Endometrium (tissue), 2 donors: ENCODE data around the gene METTL24.

Experiments used
- FAIRE-seq: peaks from 2 replicates; lab custom pipeline; 2012; peaks lifted over from hg19 to GRCh38; lab: Jason Lieb, UNC
- donor health status: control.
- donor health status: control.

The METTL24 gene

DNA sequence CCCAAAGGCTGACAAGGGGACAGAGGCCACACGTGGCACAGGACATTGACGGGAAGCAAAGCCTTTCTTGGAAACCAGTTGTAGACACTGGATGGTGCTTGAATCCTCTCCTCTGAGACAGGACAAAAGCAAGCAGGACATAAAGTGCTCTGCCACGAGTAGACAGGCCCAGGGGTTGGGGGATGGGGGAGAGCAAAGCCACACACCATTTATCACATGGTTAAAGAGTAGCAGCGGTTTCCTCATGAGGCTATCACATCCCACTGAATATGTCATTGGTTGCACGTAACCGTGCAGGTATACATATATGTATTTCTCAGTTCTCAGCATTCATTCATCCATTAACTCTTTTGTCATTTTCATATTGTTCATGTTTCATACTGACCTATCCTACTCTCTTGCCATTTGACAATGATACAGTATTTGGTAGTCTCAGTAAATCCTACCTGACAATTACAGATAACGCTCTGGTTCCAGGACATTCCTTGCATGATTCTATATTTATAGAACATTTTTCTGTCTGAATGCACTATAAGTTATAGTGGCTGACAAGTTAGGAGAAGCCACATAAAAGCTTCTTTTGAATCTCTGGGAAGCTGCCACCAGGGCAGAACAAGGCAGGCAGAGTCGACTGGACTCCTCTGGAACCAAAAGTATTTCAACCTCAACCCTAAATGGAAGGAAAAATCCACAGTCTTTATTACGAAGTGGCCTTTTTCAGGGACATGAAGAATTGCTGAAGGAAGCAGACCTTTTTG lies 23.5 kb downstream of the METTL24 start:
- no peak for FAIRE-seq

DNA sequence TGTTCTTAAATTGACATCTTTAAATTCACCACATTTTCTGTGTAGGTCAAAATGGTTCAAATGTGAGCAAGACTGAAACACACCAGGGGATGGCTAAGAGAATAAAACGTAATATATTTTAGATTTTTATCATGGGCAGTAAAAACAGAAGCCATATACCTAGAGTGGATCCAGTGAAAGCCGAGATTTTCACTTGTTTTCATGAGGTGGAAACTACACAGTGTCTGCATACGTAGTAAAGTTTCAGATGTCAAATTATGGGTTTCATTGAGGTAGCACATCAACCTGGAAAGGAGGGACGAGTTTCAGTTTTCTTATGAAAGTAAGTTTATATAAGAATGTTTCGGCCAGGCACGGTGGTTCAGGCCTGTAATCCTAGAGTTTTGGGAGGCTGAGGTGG lies 25.9 kb downstream of the METTL24 start:
- no peak for FAIRE-seq

DNA sequence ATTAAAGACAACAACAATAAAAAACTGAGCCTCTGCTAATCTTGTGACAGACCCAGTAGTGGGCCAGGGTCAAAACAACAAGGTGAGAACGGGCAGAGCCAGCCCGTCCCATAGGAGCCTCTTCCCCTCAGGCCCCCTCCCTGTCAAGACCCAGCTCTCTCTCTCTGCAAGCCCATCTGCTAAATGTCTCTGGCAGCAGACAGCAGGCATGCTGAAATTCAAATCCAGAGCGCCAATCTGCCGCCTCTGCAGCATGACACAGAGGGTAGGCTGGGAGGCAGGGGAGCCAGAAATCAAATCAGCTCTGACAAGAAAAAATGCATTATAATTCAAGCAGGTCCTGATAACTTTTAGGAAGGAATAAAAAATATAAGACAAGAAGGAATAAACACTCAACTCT lies 26.3 kb downstream of the METTL24 start:
- FAIRE-seq, result no peak

DNA sequence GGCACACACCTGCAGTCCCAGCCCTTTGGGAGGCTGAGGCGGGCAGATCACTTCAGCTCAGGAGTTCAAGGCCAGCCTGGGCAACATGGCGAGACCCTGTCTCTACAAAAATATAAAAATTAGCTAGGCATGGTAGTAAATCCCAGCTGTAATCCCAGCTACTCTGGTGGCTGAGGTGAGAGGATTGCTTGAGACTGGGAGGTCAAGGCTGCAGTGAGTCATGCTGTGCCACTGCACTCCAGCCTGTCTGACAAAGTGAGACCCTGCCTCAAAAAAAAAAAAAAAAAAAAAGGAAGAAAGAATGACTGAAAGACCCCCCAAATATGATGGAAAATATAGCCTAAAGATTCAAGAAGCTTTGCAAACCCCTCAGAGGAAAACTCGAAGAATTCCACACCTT lies 26.8 kb downstream of the METTL24 start:
- no peak for FAIRE-seq

DNA sequence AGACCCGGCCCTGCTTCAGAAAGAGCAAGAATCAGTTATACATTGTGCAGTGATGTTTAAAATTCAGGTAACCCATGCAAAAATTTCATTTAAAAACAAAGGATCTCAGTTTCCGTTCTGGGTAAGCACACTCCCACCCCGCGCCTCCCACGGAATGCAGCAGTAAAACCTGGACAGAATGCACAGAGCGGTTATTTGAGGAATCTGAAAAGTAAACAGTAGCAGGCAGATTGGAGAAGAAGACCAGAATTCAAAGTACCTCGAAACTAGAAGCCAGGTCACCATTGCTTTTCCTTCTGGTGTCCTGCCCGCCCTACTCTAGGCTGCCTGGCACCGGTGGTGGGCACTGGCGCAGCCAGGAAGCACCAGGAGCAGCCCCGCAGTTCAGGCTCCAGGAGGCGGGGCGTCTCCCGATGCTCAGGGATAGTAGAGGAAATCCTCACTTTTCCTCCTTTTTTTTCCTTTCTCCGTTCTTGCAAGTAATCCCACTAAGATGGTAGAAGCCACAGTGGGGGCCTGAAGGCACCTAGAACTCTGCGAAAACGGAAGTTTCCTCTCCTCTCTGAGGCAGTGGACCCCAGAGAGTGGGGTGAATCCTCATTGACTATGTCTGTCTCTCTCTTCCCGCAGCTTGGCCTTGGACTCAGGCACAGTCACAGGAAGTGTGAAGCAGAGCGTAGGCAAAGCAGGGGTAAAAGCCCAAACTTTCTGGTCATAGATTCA lies 28.3 kb downstream of the METTL24 start:
- peak; percentile 43 for FAIRE-seq

DNA sequence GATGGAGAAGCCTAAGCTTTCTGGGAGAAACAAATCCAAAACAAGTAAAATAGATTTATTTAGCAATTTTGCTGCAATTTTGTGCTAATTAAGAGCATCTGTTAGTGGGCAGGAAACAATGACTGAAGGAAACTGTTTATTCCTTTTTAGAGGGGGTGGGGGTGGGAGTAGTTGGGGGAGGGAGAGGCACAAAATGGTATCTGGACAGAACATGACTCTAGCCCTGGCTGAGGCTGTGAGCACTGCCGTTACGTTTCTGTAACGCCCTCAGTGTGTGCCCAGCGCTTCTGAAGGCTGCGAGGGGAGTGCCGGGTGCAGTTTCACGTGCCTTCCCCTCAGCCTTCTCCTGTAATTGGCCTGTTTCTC lies 28.8 kb downstream of the METTL24 start:
- FAIRE-seq, result no peak

DNA sequence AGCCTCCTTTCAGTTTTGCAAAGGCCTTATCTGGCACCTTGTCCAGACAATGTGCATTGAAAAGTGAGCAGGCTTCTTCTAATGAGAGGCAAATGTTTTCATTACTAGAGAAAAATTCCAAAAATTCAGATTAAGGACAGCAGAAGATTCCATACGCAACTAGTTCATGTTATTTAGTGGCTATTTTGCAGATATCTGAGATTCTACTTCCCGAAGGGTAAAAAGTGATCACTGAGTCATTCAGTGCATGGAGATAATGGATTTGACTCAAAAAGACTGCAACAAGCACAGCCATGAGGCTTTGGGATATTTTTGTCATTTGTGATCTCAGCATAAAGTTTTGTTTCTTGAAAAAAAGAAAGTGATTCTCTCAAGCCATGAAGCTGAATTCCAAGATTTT lies 29.9 kb downstream of the METTL24 start:
- no peak for FAIRE-seq

DNA sequence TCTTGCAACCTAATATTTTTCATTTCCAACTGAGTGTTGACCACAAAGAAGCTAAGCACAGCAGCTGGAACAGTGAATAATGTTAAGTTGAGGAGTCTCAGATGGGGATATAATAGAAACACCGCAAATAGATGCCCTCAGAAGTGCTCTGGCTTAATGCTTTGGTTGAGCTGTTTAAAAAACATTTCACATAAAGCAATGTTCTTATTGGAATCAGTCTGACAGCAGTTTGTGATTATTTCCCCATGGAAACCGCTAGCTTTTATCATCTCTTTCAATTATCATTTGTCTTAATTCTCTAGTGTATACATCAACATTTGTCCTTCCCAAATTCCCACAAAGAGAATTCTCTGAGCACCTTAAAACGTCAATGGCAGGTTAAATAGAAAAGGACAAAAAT lies 30.8 kb downstream of the METTL24 start:
- FAIRE-seq, result no peak

DNA sequence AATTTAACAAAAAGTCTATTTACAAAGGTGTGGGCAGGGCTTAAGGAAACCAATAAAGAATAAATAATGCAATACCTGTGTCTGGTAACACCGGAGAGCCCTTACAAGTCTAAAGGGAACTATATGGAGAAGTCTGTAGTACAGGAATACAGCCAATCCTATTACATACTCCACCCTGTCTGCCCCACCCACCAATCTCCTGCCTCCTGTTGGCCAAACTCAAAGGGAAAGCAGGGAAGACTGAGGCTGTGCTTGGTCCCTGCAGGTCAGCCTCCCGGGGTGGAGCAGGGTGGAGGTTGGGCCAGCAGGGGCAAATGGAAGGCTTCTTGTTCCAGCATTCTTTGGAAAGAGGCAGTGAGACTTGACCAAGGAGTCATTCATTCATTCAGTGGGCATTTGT lies 31.5 kb downstream of the METTL24 start:
- no peak for FAIRE-seq

DNA sequence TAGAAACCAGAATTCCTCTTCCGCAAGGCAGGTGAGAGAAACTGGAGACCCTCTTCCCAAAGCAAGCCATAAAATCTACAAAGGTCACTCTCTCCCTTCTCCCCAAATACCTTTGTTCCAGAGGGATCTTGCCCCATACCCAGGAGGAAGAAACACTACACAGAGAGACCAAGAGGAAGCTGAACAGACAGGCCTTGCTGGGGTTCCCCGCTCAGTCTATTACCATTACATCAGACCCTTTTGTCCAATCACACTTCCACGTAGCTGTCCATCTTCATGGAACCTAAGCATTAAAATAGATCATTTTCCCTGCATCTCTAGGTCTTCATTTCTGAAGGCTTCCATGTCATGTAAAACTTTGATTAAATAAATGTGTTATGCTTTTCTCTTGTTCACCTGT lies 32.1 kb downstream of the METTL24 start:
- no peak for FAIRE-seq

DNA sequence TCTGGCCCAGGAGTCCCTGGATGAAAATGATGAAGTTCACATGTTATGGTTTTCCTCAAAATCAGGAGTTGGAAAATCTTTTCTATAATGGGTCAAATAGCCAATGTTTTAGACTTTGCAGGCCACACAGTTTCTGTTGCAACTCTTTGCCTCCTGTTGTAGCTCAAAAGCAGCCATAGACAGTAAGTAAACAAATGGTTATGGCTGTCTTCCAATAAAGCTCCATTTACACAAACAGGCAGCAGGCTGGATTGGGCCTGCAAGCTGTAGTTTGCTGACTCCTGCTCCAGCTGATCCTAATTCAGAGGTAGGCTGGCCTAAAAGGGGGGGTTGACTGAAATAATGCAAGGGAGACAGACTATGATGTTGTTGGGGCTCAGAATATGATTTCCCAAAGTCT lies 33.0 kb downstream of the METTL24 start:
- FAIRE-seq, result peak; percentile 95

DNA sequence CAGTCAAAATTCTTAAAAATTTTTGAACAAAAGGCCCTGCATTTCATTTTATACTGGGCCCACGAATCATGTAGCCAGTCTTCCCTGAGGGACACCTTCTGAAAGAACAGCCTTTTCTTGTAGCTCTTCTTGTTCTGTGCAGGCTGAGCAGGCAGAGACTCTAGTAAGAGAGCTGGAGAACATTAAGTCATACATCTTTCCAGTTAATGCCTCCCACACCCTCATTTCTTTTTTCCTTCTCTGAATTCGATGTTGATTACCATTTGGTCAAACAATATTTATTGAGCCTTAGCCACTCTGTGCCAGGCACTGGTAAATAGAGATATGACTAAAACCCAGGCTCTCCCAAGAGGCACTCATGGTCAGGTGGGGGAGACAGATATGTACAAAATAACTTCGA lies 33.6 kb downstream of the METTL24 start:
- no peak for FAIRE-seq

DNA sequence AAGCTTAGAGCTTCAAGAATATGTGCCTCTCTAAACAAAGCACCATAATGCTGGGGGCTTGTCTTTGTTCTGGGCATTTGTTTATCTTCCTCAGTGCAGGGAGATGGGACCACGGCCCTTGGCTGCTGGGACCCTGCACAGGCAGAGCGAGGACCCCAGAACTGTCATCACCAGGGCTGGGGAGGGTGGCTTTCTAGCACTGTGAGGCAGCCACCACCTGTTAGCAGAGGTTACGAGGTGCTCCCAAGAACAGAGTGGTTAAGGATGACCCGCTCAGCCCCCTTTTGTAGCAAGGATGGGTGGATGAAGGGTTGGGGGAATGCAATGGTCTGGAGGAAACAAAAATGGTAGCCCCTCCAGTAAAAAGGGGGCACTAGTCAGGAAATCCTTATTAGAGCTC lies 34.9 kb downstream of the METTL24 start:
- no peak for FAIRE-seq

DNA sequence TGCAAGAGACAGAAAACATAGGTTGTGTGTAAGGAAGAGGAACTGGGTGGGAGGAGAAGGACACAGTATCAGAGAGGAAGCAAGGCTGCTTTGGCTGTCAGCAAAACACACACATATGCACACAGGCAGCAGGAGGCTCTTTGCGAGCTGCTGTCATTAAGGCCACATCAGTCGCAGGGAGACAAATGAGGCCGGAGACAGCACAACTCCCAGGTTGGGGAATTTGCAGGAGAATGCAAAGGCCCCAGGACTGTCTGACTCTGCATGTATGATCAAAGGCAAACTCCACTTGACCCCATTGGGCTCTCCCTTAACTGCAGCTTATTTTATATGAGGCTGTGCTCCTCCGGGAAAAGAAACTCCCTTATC lies 35.3 kb downstream of the METTL24 start:
- FAIRE-seq, result no peak

DNA sequence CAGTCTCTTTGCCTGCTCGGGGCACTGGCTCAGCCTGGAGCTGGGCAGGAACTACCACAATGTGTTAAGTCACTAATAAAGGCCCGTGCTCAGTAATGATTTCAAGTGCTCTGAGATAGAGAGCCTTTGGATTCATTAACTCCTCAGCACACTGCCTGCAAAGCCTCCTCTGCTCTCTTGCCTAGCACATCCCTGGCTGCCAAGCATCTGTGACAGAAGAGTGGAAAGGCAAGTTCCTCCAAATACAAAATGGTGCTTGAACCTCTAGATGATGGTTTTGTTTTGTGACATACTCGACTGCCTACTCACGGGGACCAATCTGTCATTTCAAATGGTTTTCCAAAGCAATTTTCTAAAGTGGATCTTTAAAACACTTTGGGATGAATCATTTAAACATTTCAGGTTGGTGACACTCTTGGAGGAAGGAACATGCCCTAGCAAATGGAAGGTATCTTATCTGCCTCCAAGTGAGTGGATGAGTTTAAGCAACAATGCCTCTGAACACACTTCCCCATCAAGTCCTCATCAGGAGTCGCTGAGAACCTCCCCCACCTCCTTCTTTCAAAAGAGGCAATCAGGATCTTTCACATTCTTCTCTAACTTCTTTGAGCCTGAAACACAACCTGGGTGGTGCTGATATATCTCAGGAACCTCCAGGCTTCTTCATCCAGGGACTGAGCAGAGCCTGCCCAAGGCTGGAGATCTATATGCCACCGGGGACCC lies 35.8 kb downstream of the METTL24 start:
- no peak for FAIRE-seq

DNA sequence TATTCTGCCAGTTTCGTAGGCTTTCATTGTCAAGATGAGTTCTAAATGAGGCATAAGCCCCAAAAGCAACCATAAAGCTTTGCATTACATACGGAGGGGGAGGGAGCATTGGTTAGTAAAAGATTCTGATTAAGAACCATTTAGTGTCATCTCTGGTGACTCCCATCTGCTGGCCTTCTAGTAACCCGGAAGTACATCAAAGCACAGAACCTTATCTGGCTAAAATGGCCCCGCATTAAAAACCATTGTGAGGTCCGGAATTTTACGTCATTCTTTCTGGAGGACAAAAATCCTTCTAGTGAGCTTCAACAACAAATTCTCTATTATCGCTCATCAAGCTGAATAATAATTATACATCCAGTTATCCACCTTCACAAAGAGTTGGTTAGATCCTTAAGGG lies 37.8 kb downstream of the METTL24 start:
- FAIRE-seq, result no peak

DNA sequence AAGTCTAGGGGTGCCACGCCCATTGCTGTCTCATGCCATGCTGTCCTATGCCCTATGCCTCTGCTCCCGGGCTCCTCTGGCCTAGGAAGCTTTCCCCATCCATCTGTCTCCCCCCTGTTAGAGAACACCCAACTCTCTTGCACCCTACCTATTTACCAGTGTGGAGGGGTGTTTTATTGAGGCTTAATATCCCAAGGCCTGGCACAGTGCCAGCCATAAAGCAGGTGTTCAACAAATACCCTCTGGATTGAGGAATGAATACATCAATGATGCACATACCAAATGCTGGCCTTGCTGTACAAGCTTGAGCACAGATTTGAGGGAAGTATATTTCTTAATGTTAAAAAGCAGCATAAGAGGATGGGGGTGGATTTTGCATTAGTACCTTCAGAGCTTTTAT lies 38.3 kb downstream of the METTL24 start:
- no peak for FAIRE-seq

DNA sequence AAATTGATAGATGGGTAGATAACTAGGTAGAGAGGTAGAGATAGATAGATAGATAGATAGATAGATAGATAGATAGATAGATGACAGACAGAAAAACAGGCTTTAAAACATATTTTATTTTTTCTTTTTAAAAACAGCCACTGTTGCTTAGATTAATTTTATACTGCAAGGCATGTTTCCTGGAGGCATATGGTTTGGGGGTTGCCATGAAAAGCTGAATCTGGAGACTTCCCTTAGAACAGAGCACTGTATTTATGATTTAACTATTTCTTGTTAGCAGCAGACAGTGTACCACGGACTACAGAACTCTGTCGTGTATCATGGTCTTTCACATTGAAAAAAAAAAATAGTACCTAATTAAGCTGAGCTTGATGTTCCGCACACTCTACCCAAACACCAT lies 38.8 kb downstream of the METTL24 start:
- FAIRE-seq, result no peak

DNA sequence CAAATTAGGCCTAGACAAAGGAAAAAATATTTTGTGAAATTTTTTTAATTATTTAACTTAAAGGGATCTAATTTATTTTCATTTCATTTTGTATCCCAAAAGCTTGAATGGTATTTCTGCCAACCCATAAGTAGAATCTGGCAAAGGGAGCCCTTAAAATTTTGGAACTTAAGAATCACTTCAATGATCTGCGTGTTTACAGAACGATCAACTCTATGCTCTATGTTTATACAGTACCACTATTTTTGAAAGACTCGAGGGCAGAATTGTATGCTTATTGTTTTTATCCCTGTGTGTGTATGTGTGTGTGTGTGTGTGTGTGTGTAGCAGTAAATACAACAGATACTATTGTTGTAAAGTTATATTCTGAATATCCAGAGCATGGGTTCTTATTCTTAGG lies 39.2 kb downstream of the METTL24 start:
- FAIRE-seq, result no peak

DNA sequence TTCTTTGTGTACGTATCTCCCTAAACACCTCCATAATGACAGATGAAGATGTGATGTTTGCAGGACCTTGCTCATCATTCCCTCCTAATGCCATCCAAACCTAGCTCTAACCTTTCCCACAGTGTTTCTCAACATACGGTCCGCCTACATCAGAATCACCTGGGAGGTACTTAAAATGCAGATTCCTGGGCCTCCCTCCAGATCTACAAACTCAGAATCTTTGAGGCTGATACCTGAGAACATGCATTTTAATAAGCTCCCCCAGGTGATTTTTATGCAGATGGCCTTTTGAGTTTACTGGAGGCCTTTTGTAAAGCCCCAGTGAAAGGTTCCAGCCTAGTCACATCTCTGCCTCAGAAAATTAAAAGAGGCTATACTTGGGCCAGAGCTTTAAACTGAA lies 40.5 kb downstream of the METTL24 start:
- no peak for FAIRE-seq

DNA sequence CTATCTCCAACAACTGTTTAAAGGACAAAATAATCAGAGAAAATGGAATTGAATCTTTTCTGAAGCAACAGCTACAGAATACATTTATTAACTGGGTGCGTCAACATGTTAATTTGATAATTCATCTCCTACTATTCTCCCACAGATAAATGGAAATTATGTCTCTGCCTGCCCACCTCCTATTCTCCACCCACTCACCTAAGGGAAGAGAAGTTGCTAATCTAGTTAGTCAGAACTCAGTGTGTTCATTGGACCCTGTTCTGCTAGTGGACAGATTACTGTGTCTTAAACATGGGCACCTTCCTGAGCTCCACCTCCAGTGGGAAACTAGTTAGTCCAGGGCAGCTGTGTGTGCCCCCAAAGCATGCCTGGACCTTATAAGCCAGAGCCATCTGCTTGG lies 41.0 kb downstream of the METTL24 start:
- no peak for FAIRE-seq

DNA sequence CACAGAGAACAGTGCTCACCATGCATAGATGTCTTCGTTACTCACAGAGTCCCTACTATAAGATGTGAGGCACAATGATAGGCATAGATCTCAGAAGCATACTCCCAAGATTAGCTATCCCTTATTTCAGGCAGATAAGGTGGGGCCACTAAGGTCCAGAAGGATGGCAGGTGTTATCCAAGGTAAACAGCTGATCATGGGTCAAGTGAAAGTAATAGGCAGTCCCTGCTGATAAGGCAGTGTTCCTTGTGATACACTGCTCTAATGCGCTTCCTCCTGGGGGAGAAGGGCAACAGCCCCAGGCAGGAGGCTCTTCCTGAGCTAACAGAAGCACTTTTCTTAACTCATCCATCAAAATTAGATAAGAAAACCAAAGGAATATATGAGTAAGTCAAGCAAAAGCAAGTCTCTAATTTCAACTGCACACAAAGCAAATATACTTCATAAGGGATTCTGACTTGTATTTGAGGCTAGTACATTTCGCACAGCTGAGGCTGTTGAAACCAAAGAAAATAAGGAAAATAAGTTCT lies 42.2 kb downstream of the METTL24 start:
- FAIRE-seq, result no peak

DNA sequence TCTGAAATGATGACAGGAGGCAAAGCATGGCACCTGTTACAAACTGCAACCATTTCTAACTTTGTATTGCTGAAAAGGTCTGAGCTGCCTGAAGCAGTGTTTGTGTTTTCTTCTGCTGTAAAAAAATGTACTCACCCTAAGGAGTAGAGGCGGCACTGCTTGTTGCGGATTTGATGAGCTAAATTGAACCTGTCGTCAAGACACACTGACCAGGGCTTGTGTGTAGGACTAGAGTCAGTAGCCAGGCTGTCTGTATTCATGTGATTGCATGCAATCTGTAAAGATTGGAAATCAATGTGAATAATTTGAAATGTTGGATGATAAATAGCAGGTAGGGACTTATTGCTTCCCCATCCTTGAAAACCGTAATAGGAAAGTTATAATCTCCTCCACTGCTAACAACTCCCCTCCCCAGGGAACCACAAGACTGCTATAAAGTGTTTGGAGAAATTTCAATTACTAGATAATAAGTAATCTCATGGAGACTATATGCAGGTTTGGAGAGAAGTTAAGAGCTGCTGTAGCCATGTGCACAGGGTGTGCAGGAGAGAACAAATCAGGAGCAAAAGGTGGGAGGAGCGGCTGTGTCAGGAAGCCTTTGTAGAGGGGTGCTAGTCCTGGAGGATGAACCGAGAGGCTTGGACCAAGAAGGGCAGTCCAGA lies 42.8 kb downstream of the METTL24 start:
- FAIRE-seq, result no peak
